Left lung (tissue), 10 donors: ENCODE measurements around the gene KLK4. TPM values are rescaled to one million over a fixed set of nuclear protein-coding genes. Genes with fewer than 3 reads are reported as not detected.
"Not testable (repeated sequence)": the region's sequence is repeated elsewhere in the genome, so short reads cannot be mapped to it uniquely, and the experiment has no call there.

Source experiments
- ATAC-seq: fragments of 200-7000 bp; cut with Tn5 transposase; one replicate; pipeline ENCODE4 v1.9.1; 2020; ENCODE audit warnings: moderate library complexity
- DNase-seq, 4 donors: peaks; one replicate each; pipeline ENCODE4 v3.0.0-alpha.2; 2013 to 2020
- H3K27ac ChIP-seq, 2 donors: fragments of 200-600 bp; sonication (generic) in 1 of 2; one replicate each; pipeline versions ENCODE4 v1.5.0 to v1.8.0; 2020 to 2021
- H3K27me3 ChIP-seq, 2 donors: fragments of 200-600 bp; sonication (generic) in 1 of 2; one replicate each; pipeline versions ENCODE4 v1.5.0 to v1.8.0; 2020 to 2021
- H3K36me3 ChIP-seq, 2 donors: fragments of 200-600 bp; sonication (generic) in 1 of 2; one replicate each; pipeline versions ENCODE4 v1.5.0 to v1.8.0; 2020 to 2021
- H3K4me1 ChIP-seq, 2 donors: fragments of 200-600 bp; one replicate each; pipeline ENCODE4 v1.8.0; 2021
- H3K4me3 ChIP-seq, 2 donors: fragments of 200-600 bp; sonication (generic) in 1 of 2; one replicate each; pipeline versions ENCODE4 v1.5.0 to v1.8.0; 2020 to 2021; ENCODE audit warnings: mild to moderate bottlenecking in 1 of 2
- H3K9me3 ChIP-seq, 2 donors: fragments of 200-600 bp; sonication (generic) in 1 of 2; one replicate each; pipeline versions ENCODE4 v1.5.0 to v1.8.0; 2020 to 2021
- CTCF ChIP-seq, 2 donors: fragments of 200-600 bp; sonication (generic) in 1 of 2; IDR thresholded peaks; one replicate each; pipeline versions ENCODE4 v1.5.0 to v1.8.0; 2021; ENCODE audit warnings: antibody characterized with exemption in 2 of 2
- intact Hi-C, 2 donors: fragments of 100-400 bp; cut with DNase I; formaldehyde crosslinking; loops; one replicate each; pipeline versions ENCODE4 v1.11.2 to v1.14.2; 2022
- polyA plus RNA-seq, 6 donors: library from polyadenylated mRNA; unstranded; fragments of 120-200 nt; gene quantifications; one replicate each; pipeline ENCODE4 v1.2.1, GENCODE V29; 2013; ENCODE audit not compliant: insufficient read length in 6 of 6
- total RNA-seq, 2 donors: library from RNA; stranded (reverse); fragmentation: NEBNext Ultra II Directional; extraction: Animal tissue kit (Norgen Biotek cat#: 25700); gene quantifications; one replicate each; pipeline ENCODE4 v1.2.1, GENCODE V29; 2021
- donor health status: DM: no; HTN: yes; CAD: no.
- donor health status: DM: no; HTN: no; CAD: no.

KLK4 gene
- total and polyA plus RNA-seq, 8 donors, result not detected

DNA sequence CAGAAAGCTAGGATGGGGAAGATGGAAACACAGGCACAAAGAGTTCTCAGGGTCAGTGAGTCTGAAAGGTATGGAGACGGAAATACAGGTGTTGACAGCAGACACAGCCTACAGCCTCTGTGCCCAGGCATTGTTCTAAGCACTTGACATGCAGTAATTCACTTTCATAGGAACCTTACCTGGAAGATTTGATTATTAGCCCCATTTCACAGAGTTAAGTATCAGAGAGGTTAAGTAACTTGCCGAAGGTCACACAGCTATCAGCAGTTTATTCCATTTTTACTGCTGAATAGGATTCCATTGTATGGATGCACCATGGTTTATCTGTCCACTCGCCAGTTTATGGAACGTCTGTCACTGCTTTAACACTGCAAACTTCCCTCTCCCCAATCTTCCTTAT, 13.2 kb downstream of the KLK4 start:
- no peak overlapping the region for H3K4me3 ChIP-seq
- peaks cover 0 to 28% of the 10 kb centered on the region in 2 donors for H3K27me3 ChIP-seq
- H3K4me1 ChIP-seq, result no peaks in the 10 kb centered on the region
- no peak for ATAC-seq
- intact Hi-C loops, result no loop called here
- no peak overlapping the region for H3K27ac ChIP-seq
- H3K9me3 ChIP-seq, result no peaks in the 10 kb centered on the region
- no peak for DNase-seq
- TF ChIP-seq CTCF (IDR thresholded peaks at IDR 0.05), result no peak
- no peaks in the 10 kb centered on the region for H3K36me3 ChIP-seq

DNA sequence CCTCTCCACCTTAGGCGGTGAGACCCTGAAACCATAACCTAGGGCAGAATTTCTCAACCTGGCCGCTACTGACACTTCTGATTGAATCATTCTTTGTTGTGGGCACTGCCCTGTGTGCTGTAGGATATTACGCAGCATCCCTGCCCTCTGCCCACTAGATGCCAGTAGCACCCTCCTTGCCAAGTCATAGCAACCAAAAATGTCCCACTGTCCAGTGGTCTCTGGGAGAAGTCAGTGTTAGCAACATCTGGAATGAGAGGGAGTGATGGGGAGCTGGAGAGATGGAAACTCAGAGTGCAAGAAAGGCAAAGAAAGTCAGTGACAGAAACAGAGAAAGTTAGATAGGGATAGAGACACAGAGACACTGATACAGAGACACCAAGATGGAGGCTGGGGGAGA, 13.6 kb downstream of the KLK4 start:
- intact Hi-C loops, result no loop called here
- Histone ChIP-seq H3K4me3 (no peak overlapping the region), H3K36me3 (no peaks in the 10 kb centered on the region), H3K27me3 (peaks cover 0 to 33% of the 10 kb centered on the region in 2 donors), H3K4me1 (no peaks in the 10 kb centered on the region), H3K9me3 (no peaks in the 10 kb centered on the region), H3K27ac (no peak overlapping the region)
- DNase-seq (no peak), ATAC-seq (no peak)
- no peak for TF ChIP-seq CTCF (IDR thresholded peaks at IDR 0.05)

DNA sequence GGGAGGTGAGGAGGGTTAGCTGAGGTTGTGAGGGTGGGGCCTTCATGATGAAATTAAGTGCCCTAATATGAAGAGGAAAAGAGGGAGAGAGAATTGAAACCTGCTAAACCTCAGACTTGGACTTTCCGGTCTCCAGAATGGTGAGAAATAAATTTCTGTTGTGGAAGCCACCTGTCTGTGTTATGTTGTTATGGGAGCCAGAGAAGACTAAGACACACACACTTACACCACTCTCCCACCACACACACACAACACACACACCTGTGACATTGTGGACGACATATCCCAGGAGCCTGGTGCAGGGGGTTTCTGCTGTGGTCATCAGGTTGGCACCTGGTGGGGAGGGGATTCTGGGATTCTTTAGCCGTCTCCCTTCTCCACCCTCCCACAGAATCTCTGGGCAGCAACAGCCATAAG, 14.0 kb downstream of the KLK4 start:
- no peaks in the 10 kb centered on the region for H3K36me3 ChIP-seq
- H3K27me3 ChIP-seq, result peaks cover 0 to 35% of the 10 kb centered on the region in 2 donors
- no peak overlapping the region for H3K4me3 ChIP-seq
- no peaks in the 10 kb centered on the region for H3K9me3 ChIP-seq
- ATAC-seq (no peak), DNase-seq (no peak)
- no peak overlapping the region for H3K27ac ChIP-seq
- intact Hi-C loops, result no loop called here
- H3K4me1 ChIP-seq, result no peaks in the 10 kb centered on the region
- no peak for TF ChIP-seq CTCF (IDR thresholded peaks at IDR 0.05)

DNA sequence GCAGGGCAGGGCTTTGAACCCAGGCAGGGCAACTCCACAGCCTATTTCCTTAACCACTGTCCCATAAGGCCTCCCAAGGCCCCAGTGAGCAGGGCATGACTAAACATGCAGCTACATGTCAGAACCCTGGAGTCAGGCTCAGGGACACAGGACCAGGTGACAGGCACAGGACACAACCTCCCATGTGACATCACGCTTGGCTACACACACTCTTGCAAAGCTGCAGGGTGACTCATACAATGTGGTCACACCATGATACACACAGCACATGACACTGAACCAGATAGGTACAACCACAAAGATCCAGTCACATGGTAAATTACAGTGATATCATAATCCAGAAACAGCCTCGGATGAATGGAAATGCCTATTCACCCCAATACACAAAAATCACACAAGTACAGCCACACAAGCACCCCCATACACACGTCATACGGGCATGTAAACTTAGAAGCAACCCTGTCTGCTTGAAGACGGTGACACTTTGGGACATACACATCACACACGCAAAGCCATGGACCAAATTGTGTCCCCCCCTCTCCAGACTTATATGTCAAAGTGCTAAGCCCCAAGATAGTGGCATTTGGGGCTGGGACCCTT, 14.5 kb downstream of the KLK4 start:
- DNase-seq, result no peak
- TF ChIP-seq CTCF (IDR thresholded peaks at IDR 0.05), result no peak
- H3K27me3 ChIP-seq, result peaks cover 0 to 35% of the 10 kb centered on the region in 2 donors

GRCh38 chr19:50896089-50896590, 15.1 kb downstream of the KLK4 start:
- intact Hi-C loops, H3K36me3 ChIP-seq, DNase-seq, ATAC-seq, H3K9me3 ChIP-seq, H3K4me3 ChIP-seq, H3K4me1 ChIP-seq, H3K27ac ChIP-seq: not testable (repeated sequence)
- peaks cover 0 to 35% of the 10 kb centered on the region in 2 donors for H3K27me3 ChIP-seq

More for the DNA sequence above, 14.5 kb downstream of the KLK4 start:
- Histone ChIP-seq H3K4me3 (no peak overlapping the region), H3K4me1 (no peaks in the 10 kb centered on the region), H3K9me3 (no peaks in the 10 kb centered on the region), H3K36me3 (no peaks in the 10 kb centered on the region), H3K27ac (no peak overlapping the region)
- intact Hi-C loops, result no loop called here
- no peak for ATAC-seq
